Measurements from ENCODE around the gene STK33.

The STK33 gene

DNA sequence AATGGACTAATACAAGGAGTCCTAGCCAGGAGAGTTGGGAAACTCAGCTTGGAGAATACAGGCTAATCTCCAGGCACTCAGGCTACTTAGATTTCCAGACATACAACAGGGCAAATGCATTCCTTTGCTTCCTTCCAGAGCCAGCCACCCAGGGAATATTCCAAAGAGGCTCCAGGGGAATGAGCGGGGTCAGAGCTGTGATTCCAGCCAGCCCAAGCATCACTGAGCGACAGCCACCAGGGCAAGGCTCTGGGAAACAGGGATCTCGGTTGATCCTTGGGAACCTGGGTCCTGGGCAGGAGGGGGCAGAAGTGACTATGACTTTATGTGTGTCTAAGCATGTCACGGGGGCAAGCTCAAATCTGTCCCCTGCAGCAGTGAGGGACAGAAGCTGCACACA lies 218.1 kb downstream of the STK33 start:
- DNase-seq (ENCODE audit: low read depth in 2 of 2, low spot score in 1 of 2), result no peak

DNA sequence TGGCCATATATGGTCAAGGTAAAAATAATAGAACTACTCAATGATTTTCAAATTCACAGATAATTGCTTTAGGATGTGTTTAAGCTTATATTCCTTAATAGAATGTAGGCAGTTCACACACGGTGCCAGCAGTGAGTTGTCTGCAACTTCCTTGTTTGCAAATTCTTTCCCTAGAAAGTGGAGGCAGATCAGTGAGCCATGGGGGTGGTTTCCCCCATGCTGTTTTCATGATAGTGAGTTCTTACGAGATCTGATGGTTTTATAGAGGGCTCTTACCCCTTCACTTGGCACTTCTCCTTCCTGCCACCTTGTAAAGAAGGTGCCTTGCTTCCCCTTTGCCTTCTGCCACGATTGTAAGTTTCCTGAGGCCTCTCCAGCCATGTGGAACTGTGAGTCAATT lies 218.6 kb downstream of the STK33 start:
- DNase-seq (ENCODE audit: low read depth in 2 of 2, low spot score in 1 of 2), result no peak

- DNase-seq (ENCODE audit: low read depth in 2 of 2, low spot score in 1 of 2), result no peak
These were observed 219.3 kb downstream of the STK33 start for GRCh38 chr11:8374716-8375115.

DNA sequence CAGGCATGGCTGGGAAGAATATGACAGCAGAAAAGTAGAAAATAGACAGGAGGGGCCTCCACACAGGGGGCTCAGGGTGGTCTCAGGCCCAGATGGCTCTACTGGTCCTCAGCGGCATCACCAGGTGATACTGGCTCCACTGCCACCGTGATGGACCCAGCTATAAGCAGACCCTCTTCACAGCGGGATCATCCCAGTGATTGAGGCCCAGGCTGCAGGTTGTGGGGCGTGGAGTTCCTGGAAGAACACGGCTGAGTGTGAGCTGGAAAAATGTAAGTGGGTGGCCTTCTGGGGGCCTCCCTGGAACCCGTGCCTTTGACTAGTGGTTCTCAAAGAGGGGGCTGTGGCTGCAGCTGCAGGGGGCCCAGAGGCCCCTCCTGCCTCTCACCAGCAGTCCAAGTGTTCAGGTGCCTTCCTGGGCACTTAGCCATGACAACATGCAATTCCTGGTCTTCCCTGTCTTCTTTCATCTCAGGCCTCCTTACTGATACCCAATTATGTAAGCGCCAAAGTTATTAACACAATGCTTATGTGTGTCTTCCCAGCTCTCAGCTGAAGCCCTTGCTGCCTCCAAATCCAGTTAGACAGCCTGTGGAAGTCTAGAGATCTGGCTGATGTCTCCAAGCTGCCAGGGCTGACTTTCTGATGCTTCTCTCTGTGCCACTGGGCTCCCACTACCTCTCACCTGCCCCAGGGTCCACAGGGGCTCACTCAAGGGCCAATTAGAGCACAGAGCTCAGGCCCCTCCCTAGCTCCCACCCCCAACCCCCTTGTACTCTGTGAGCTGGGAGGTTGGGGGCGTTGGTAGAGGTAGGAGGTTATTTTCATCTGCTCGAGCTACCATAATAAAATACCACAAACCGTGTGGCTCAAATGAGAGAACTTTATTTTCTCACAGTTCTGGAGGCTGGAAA lies 220.3 kb downstream of the STK33 start:
- DNase-seq (ENCODE audit: low read depth in 2 of 2, low spot score in 1 of 2), result no peak

- no peak for DNase-seq (ENCODE audit: low read depth in 2 of 2, low spot score in 1 of 2)
These were observed 221.2 kb downstream of the STK33 start for GRCh38 chr11:8372641-8373381.

DNA sequence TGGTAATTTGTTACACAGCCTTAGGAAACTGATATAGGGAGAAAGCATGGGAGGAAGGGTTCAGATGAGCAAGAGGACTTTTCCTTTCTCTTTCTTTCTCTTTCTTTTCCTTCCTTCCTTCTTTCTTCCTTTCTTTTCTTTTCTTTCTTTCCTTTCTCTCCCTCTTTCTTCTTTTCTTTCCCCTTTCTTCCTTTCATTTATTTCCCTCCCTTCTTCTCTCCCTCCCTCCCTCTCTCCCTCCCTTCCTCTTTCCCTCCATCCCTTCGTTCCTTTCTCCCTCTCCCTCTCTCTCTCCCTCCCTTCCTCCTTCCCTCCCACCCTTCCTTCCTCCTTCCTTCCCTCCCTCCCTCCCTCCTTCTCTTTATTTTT lies 222.5 kb downstream of the STK33 start:
- DNase-seq (ENCODE audit: low read depth in 2 of 2, low spot score in 1 of 2), result no peak

DNA sequence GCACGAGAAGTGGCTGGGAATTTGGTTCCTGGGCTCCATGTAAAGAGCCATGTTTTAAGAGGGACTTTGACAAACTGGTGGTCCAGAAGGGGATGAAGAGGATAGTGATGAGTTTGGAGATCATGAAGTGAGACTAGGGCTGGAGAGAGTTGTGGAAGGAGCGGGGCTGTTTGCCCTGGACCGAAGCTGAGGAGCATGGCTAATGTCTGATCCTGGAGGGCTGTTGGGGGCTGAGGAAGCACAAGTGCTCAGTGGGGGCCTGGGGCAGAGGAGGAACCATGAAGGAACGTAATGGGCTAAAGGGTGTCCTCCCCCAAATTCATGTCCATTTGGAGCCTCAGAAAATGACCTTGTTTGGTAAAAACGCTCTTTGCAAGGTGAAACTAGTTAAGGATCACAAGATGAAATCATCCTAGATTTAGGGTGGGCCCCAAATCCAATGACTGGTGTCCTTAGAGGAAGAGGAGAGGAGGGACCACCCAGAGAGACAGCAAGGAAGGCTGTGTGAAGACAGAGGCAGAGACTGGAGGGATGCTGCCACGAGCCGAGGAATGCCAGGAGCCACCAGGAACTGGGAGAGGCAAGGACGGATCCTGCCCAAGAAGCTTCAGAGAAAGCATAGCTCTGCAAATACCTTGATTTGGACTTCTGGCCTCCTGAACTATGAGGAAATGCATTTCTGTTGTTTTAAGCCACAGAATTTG lies 223.1 kb downstream of the STK33 start:
- no peak for DNase-seq (ENCODE audit: low read depth in 2 of 2, low spot score in 1 of 2)

DNA sequence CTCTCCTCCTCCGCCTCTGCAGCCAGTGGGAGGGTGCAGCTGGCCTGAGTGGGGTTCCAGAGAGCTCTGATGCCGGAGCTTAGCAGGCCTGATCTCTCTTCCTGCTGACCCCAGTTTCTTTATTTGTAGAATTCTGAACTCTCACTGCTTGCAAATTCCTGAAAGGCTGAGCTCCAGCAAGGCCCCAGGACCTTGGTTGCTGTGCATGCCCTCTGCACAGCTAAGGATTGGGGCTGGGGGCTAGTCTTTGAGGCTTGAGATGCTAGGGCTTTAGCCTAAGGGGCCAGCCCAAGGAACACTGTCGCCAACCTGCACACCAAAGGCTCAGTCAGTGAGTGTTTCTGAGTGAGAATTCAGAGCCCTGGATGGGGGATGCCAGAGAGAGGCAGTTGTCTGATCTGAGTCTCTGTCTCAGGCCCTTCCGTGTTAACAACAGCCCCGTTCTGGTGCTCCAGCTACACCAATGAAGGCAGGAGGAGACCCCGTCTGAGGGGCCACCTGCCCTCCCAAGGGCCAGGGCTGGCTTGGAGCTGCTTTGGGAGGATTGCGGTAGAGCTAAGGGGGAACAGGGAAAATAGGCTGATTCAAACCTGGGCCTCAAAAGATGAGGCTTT lies 224.3 kb downstream of the STK33 start:
- DNase-seq (ENCODE audit: low read depth in 2 of 2, low spot score in 1 of 2), result no peak

GRCh38 chr11:8368772-8369171 lies 225.3 kb downstream of the STK33 start:
- no peak for DNase-seq (ENCODE audit: low read depth in 2 of 2, low spot score in 1 of 2)

DNA sequence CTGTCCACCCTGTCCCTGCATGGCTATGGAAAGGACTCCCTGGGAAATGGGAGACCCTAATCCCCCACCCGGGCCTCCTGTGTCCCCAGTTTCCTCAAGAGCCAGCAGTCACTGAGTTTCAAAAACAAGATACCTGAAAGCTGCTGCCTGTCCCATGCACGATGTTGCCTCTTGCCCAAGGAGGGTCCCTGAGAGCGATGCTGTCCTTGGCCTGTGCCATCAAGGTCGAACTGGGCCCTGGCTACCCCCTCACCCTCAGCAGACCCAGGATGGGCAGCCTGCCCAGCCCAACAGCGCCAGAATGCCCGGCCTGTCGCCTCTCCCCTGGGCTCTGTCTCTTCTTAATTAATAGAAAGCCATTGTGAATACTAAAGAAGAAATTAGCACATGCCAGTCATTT lies 225.8 kb downstream of the STK33 start:
- no peak for DNase-seq (ENCODE audit: low read depth in 2 of 2, low spot score in 1 of 2)

GRCh38 chr11:8366316-8366715 lies 227.7 kb downstream of the STK33 start:
- no peak for DNase-seq (ENCODE audit: low read depth in 2 of 2, low spot score in 1 of 2)

GRCh38 chr11:8365216-8365941 lies 228.6 kb downstream of the STK33 start:
- no peak for DNase-seq (ENCODE audit: low read depth in 2 of 2, low spot score in 1 of 2)

DNA sequence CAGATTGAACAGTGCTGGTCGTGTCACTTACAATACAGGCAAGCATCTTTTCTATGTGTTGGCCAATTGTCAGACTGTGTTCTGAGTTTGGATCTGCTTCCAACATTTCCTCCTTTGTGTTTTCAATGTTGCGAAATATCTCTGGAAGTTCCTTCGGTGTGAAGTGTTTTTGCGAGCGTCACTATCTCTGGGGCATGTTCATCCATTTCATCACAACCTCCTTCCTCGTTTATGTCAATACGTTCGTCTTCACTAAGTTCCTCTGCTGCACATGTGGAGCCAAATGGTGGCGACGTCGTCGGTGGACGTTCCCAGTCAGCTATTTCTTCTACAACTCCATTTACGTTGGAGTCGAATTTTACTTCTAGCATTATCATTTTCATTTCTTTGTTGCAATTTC lies 230.1 kb downstream of the STK33 start:
- DNase-seq (ENCODE audit: low read depth in 2 of 2, low spot score in 1 of 2), result no peak

DNA sequence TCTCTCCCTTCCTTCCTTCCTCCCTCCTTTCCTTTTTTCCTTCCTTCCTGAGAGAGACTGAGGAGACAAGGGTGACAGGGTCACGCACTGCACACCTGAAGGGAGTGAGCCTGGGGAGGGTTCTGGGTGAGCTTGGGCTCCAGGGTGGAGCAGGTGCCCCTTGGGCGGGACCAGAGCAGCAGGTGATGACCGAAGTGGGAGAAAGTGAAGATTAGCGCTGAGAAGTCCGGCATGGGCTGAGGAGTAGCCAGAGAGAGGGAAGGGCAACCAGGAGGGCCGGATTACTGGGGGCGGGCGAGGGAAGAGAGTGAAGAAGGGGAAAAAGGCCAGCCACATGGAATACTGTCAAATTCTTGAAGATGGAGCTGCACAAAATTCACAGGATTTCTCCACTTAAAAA lies 231.1 kb downstream of the STK33 start:
- DNase-seq (ENCODE audit: low read depth in 2 of 2, low spot score in 1 of 2), result no peak

GRCh38 chr11:8362491-8362890 lies 231.5 kb downstream of the STK33 start:
- no peak for DNase-seq (ENCODE audit: low read depth in 2 of 2, low spot score in 1 of 2)

DNA sequence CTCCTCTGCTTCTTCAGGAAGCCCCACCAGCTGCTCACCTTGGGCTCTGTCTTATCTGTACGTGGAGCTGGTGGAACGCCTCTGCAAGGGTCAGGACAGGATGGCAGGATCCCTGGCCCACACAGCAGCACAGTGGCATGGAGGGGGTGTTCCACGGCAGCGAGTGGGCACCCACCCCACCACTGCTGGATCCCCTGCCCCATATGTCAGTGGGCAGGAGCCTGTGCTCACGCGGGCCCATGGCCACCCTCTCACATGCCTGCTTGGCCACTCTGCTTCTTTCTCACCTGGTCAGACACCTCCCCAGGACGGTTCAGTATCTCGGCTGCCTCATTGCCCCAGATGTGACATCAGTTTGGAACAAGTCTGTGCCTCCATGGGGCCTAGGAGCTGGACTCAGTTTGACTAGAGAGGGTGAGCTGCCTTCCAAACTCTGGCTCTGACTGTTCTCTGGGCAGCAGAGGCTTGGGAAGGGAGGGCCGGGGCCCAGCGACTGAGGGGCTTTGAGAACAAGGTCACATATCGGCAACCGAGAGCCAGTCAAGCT lies 232.3 kb downstream of the STK33 start:
- DNase-seq (ENCODE audit: low read depth in 2 of 2, low spot score in 1 of 2), result no peak

DNA sequence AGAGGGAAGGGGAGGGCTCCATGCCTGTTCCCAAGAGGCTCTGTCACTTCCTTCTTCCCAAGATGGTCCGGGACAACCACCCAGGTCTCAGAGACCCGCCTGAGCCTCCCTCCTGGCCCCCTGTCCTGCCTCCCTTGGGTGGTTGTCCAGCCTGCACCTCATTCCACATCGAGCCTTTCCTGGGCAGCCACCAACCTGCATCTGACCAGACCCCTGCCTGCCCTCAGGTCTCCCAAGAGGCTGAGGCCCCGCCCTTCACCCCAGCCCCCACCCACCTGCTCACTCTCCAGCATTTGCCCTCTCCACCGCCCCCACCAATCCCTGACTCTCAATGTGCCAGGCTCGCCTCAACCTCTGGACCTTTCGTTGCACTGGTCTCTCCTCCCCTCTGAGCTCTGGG lies 232.8 kb downstream of the STK33 start:
- no peak for DNase-seq (ENCODE audit: low read depth in 2 of 2, low spot score in 1 of 2)

DNA sequence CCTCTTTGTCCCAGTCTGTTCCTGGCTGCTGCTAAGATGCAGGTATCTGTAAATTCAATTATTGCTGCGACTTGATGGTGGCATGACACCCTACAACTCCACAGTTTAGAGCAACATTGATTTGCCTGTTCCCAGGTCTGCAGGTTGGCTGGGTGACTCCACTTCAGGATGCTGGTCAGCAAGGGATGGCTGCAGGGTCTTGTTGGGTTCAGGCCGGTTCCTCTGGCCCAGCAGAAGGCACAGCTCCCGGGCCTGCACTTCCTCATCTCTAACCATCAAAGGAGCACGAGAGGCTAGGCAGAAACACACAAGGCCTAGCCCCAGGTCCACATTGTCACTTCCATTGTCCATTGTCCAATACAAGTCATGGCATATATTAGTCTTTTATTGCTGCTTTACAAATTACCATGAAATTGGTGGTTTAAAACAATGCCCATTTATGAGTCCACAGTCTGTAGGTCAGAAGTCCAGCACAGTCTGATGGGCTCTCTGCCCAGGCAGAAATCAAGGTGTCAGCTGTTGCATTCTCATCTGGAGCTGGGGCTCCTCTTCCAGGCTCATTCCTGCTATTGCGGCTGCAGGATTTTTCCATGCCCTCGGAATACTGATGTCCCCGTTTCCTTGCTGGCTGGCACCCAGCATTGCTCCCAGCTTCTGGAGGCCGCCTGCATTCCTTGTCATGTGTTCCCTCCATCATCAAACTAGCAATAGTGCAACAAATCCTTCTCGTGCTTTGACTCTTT lies 233.8 kb downstream of the STK33 start:
- DNase-seq (ENCODE audit: low read depth in 2 of 2, low spot score in 1 of 2), result no peak

DNA sequence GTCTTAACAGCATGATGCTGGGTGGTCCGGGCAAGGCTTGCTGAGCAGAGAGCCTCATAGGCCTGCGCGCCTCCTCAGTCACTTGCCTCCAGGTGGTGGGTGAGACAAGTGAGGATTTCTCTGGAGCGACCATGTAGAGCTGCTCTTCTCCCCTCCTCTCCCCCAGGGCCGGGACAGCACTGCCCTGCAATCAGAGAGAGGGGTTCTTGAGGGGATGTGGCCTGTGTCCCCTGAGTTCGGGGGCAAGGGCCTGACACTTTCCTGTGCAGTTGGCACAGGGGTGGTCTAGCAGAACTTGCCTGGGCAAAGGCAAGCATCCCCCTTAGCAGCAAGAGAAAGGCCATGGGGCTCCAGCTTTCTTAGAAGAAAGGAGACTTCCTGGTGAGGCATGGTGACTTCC lies 234.5 kb downstream of the STK33 start:
- no peak for DNase-seq (ENCODE audit: low read depth in 2 of 2, low spot score in 1 of 2)
